PC-9 (cell line): ENCODE data around the gene CLCN5.

ENCODE experiments used
- EZH2 ChIP-seq: fragments of 200-600 bp; sonication (generic); IDR thresholded peaks from 2 replicates; pipeline ENCODE4 v1.8.0; 2017; ENCODE audit warnings: antibody characterized with exemption, low read depth
- TF ChIP-seq, protein P1 (sequence below): fragments of 200-600 bp; sonication (generic); conservative IDR thresholded peaks from 2 replicates; pipeline ENCODE4 v1.6.1; 2017; ENCODE audit warnings: mixed run types, antibody characterized with exemption, mild to moderate bottlenecking, moderate library complexity

GRCh38 chrX:50088645-50089044 is 166.2 kb downstream of the CLCN5 start:
- TF ChIP-seq, protein P1, sequence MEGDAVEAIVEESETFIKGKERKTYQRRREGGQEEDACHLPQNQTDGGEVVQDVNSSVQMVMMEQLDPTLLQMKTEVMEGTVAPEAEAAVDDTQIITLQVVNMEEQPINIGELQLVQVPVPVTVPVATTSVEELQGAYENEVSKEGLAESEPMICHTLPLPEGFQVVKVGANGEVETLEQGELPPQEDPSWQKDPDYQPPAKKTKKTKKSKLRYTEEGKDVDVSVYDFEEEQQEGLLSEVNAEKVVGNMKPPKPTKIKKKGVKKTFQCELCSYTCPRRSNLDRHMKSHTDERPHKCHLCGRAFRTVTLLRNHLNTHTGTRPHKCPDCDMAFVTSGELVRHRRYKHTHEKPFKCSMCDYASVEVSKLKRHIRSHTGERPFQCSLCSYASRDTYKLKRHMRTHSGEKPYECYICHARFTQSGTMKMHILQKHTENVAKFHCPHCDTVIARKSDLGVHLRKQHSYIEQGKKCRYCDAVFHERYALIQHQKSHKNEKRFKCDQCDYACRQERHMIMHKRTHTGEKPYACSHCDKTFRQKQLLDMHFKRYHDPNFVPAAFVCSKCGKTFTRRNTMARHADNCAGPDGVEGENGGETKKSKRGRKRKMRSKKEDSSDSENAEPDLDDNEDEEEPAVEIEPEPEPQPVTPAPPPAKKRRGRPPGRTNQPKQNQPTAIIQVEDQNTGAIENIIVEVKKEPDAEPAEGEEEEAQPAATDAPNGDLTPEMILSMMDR = no peak
- no peak for TF ChIP-seq EZH2
